Osteocyte (in vitro differentiated cells): Measurements from ENCODE around the gene ZMIZ1. TPM values are rescaled to one million over a fixed set of nuclear protein-coding genes. Genes with fewer than 3 reads are reported as not detected.

Experiments
- DNase-seq: peaks from one replicate; pipeline ENCODE4 v3.0.0; 2021; ENCODE audit warnings: mixed read lengths; ENCODE audit not compliant: unreplicated experiment; ENCODE audit errors: extremely low spot score
- H3K27ac Mint-ChIP-seq: one replicate; pipeline ENCODE4 v1.8.0; 2021; ENCODE audit warnings: mild to moderate bottlenecking, mixed read lengths; ENCODE audit not compliant: unreplicated experiment
- H3K27me3 Mint-ChIP-seq: one replicate; pipeline ENCODE4 v1.8.0; 2021; ENCODE audit warnings: mixed read lengths; ENCODE audit not compliant: unreplicated experiment
- H3K36me3 Mint-ChIP-seq: one replicate; pipeline ENCODE4 v1.8.0; 2021; ENCODE audit warnings: mixed read lengths; ENCODE audit not compliant: unreplicated experiment
- H3K4me1 Mint-ChIP-seq: one replicate; pipeline ENCODE4 v1.8.0; 2021; ENCODE audit warnings: mixed read lengths; ENCODE audit not compliant: unreplicated experiment
- H3K4me3 Mint-ChIP-seq: one replicate; pipeline ENCODE4 v1.8.0; 2021; ENCODE audit warnings: mild to moderate bottlenecking, moderate library complexity, mixed read lengths; ENCODE audit not compliant: unreplicated experiment
- H3K9me3 Mint-ChIP-seq: one replicate; pipeline ENCODE4 v1.8.0; 2021; ENCODE audit warnings: mixed read lengths; ENCODE audit not compliant: unreplicated experiment
- CTCF ChIP-seq: fragments of 200-600 bp; sonication (generic); IDR thresholded peaks from 2 replicates; pipeline ENCODE4 v1.5.0; 2021; ENCODE audit warnings: antibody characterized with exemption, mild to moderate bottlenecking, moderate library complexity
- total RNA-seq: library from RNA; stranded (reverse); gene quantifications from 2 replicates; pipeline ENCODE4 v1.2.1, GENCODE V29; 2021

Gene ZMIZ1
- total RNA-seq, 1 donor from 2014 or later: 90.5 TPM

GRCh38 chr10:79292891-79293746, 224.4 kb downstream of the ZMIZ1 start:
- peak; percentile 33 for TF ChIP-seq CTCF
- no peak overlapping the region for H3K27ac Mint-ChIP-seq

GRCh38 chr10:79293841-79294581, 225.2 kb downstream of the ZMIZ1 start:
- H3K27me3 Mint-ChIP-seq: no peaks in the 10 kb centered on the region
- TF ChIP-seq CTCF: no peak
- no peak overlapping the region for H3K27ac Mint-ChIP-seq
- H3K4me3 Mint-ChIP-seq: no peak overlapping the region
- H3K36me3 Mint-ChIP-seq: peaks cover 33% of the 10 kb centered on the region
- H3K9me3 Mint-ChIP-seq: no peaks in the 10 kb centered on the region
- DNase-seq: no peak
- peaks cover 11% of the 10 kb centered on the region for H3K4me1 Mint-ChIP-seq

More at GRCh38 chr10:79292891-79293746, 224.4 kb downstream of the ZMIZ1 start:
- Mint-ChIP-seq H3K9me3 (no peaks in the 10 kb centered on the region), H3K4me3 (no peak overlapping the region), H3K4me1 (peaks cover 6% of the 10 kb centered on the region), H3K36me3 (peaks cover 38% of the 10 kb centered on the region), H3K27me3 (no peaks in the 10 kb centered on the region)
- no peak for DNase-seq

DNA sequence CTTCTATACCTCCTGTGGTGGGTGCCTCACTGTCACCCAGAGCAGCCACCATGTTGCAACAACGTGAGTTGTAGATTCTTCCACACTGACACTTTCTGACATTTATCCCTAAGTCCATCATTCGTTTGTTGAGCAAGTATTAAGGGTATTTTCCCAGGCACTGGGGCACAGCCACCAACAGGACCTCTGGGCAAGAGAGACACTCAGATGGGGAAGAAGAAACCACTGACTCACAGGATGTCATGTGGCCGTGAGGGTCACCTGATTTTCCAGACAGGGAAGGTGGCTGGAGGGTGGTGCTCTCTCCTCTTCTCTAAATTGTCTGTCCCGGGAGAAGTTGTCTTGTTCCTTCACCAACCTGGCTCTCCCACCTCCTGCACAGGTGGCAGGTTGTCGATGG, 226.8 kb downstream of the ZMIZ1 start:
- Mint-ChIP-seq H3K9me3 (no peaks in the 10 kb centered on the region), H3K27me3 (no peaks in the 10 kb centered on the region), H3K4me3 (no peak overlapping the region), H3K36me3 (peaks cover 43% of the 10 kb centered on the region), H3K27ac (no peak overlapping the region), H3K4me1 (peaks cover 23% of the 10 kb centered on the region)
- DNase-seq: no peak
- no peak for TF ChIP-seq CTCF

GRCh38 chr10:79296431-79296830, 227.7 kb downstream of the ZMIZ1 start:
- DNase-seq: no peak
- Mint-ChIP-seq H3K4me1 (peaks cover 23% of the 10 kb centered on the region), H3K27ac (no peak overlapping the region), H3K36me3 (peaks cover 45% of the 10 kb centered on the region), H3K27me3 (no peaks in the 10 kb centered on the region), H3K9me3 (no peaks in the 10 kb centered on the region), H3K4me3 (no peak overlapping the region)
- no peak for TF ChIP-seq CTCF
